HCT116 (cell line): ENCODE data around the gene AOPEP.

ENCODE experiments used
- CTCF ChIP-seq, 3 experiments: fragments of 200-600 bp in 1 of 3; sonication (generic) in 1 of 3; IDR thresholded peaks in 2 of 3; conservative IDR thresholded peaks in 1 of 3; 2 replicates each; pipeline ENCODE4 v1.5.1; 2012 to 2017; ENCODE audit warnings: low read depth in 2 of 3, low read length in 2 of 3, antibody characterized with exemption in 1 of 3, borderline replicate concordance in 1 of 3, control low read depth in 1 of 3, mild to moderate bottlenecking in 1 of 3, mixed read lengths in 1 of 3, mixed run types in 1 of 3, moderate library complexity in 1 of 3; ENCODE audit not compliant: insufficient read depth in 1 of 3
- POLR2A ChIP-seq: IDR thresholded peaks from 2 replicates; pipeline ENCODE4 v1.7.0; 2011; ENCODE audit warnings: borderline replicate concordance; ENCODE audit not compliant: insufficient read depth, insufficient read length; ENCODE audit errors: extremely low read depth
- POLR2AphosphoS5 ChIP-seq: IDR thresholded peaks from 2 replicates; pipeline ENCODE4 v1.6.1; 2011; ENCODE audit warnings: mild to moderate bottlenecking, low read depth, low read length, moderate library complexity
- TF ChIP-seq, protein P1 (sequence below): IDR thresholded peaks from 2 replicates; pipeline ENCODE4 v1.6.1; 2011; ENCODE audit warnings: mild to moderate bottlenecking, low read length, moderate library complexity; ENCODE audit not compliant: insufficient replicate concordance; ENCODE audit errors: extremely low read depth

GRCh38 chr9:94872083-94872833 is 145.8 kb downstream of the AOPEP start:
- TF ChIP-seq CTCF (IDR thresholded peaks at IDR 0.05 in 2 of 3, conservative IDR thresholded peaks at IDR 0.05 in 1 of 3; ENCODE audit: borderline replicate concordance in 1 of 3, insufficient read depth in 1 of 3, low read depth in 2 of 3, low read length in 2 of 3) (no peak), POLR2AphosphoS5 (no peak), POLR2A (no peak)
- TF ChIP-seq, protein P1, sequence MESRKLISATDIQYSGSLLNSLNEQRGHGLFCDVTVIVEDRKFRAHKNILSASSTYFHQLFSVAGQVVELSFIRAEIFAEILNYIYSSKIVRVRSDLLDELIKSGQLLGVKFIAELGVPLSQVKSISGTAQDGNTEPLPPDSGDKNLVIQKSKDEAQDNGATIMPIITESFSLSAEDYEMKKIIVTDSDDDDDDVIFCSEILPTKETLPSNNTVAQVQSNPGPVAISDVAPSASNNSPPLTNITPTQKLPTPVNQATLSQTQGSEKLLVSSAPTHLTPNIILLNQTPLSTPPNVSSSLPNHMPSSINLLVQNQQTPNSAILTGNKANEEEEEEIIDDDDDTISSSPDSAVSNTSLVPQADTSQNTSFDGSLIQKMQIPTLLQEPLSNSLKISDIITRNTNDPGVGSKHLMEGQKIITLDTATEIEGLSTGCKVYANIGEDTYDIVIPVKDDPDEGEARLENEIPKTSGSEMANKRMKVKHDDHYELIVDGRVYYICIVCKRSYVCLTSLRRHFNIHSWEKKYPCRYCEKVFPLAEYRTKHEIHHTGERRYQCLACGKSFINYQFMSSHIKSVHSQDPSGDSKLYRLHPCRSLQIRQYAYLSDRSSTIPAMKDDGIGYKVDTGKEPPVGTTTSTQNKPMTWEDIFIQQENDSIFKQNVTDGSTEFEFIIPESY, result no peak
